Parathyroid adenoma (tissue), 2 donors: ENCODE data around the gene PIP5K1C.
A peak's percentile ranks its signal among the peaks of the same experiment; 100 is the strongest.
"Not testable (repeated sequence)": the region's sequence is repeated elsewhere in the genome, so short reads cannot be mapped to it uniquely, and the experiment has no call there.

Experiments
- H2AFZ ChIP-seq: fragments of 300-600 bp; sonication (generic); one replicate; pipeline ENCODE4 v1.7.0; 2017; ENCODE audit warnings: antibody characterized with exemption, mild to moderate bottlenecking
- H3K27ac ChIP-seq: fragments of 300-600 bp; sonication (generic); one replicate; pipeline ENCODE4 v1.7.0; 2017
- H3K27me3 ChIP-seq: fragments of 300-600 bp; sonication (generic); one replicate; pipeline ENCODE4 v1.7.0; 2017; ENCODE audit warnings: low read length; ENCODE audit not compliant: control insufficient read depth, insufficient read depth
- H3K36me3 ChIP-seq: fragments of 300-600 bp; sonication (generic); one replicate; pipeline ENCODE4 v1.7.0; 2017; ENCODE audit warnings: low read length; ENCODE audit not compliant: control insufficient read depth, insufficient read depth
- H3K4me1 ChIP-seq: fragments of 300-600 bp; sonication (generic); one replicate; pipeline ENCODE4 v1.7.0; 2017; ENCODE audit warnings: control low read depth
- H3K4me2 ChIP-seq: fragments of 300-600 bp; sonication (generic); one replicate; pipeline ENCODE4 v1.7.0; 2017; ENCODE audit warnings: low read length
- H3K4me3 ChIP-seq: fragments of 300-600 bp; sonication (generic); one replicate; pipeline ENCODE4 v1.7.0; 2017; ENCODE audit warnings: low read depth, low read length
- H3K79me2 ChIP-seq: fragments of 300-600 bp; sonication (generic); one replicate; pipeline ENCODE4 v1.7.0; 2017; ENCODE audit warnings: control low read depth
- H3K9ac ChIP-seq: fragments of 300-600 bp; sonication (generic); one replicate; pipeline ENCODE4 v1.7.0; 2017; ENCODE audit warnings: mild to moderate bottlenecking
- H3K9me3 ChIP-seq: fragments of 300-600 bp; sonication (generic); one replicate; pipeline ENCODE4 v1.7.0; 2017; ENCODE audit warnings: low read length; ENCODE audit not compliant: control insufficient read depth
- CTCF ChIP-seq: fragments of 300-600 bp; sonication (generic); IDR thresholded peaks from one replicate; pipeline ENCODE4 v1.7.0; 2017; ENCODE audit warnings: antibody characterized with exemption, mild to moderate bottlenecking
- donor health status: primary hyperparathyroidism.

The PIP5K1C gene

GRCh38 chr19:3667766-3668165 is 32.5 kb downstream of the PIP5K1C start:
- H3K79me2 ChIP-seq, result peaks cover 12% of the 10 kb centered on the region
- H3K4me3 ChIP-seq, result no peak overlapping the region
- no peaks in the 10 kb centered on the region for H3K27me3 ChIP-seq
- peaks cover 3% of the 10 kb centered on the region for H3K4me1 ChIP-seq
- no peak overlapping the region for H3K27ac ChIP-seq
- H3K36me3 ChIP-seq, result no peaks in the 10 kb centered on the region
- no peak for TF ChIP-seq CTCF
- no peak overlapping the region for H3K9ac ChIP-seq
- no peak overlapping the region for H2AFZ ChIP-seq
- no peak overlapping the region for H3K4me2 ChIP-seq
- no peaks in the 10 kb centered on the region for H3K9me3 ChIP-seq

- no peak for TF ChIP-seq CTCF
- H3K9me3 ChIP-seq, result no peaks in the 10 kb centered on the region
- peaks cover 3% of the 10 kb centered on the region for H3K4me1 ChIP-seq
- no peak overlapping the region for H3K27ac ChIP-seq
- peaks cover 12% of the 10 kb centered on the region for H3K79me2 ChIP-seq
- H3K9ac ChIP-seq, result no peak overlapping the region
- no peak overlapping the region for H3K4me3 ChIP-seq
- no peaks in the 10 kb centered on the region for H3K36me3 ChIP-seq
- H2AFZ ChIP-seq, result no peak overlapping the region
- H3K27me3 ChIP-seq, result no peaks in the 10 kb centered on the region
- H3K4me2 ChIP-seq, result no peak overlapping the region
Measured at GRCh38 chr19:3667037-3667638, 33.1 kb downstream of the PIP5K1C start.

- not testable (repeated sequence) for H3K9me3 ChIP-seq, H3K4me1 ChIP-seq, H3K4me2 ChIP-seq, H2AFZ ChIP-seq, H3K27me3 ChIP-seq, H3K27ac ChIP-seq, H3K4me3 ChIP-seq, H3K36me3 ChIP-seq, H3K9ac ChIP-seq
- peaks cover 13% of the 10 kb centered on the region for H3K79me2 ChIP-seq
Measured at GRCh38 chr19:3666545-3666856, 33.8 kb downstream of the PIP5K1C start.

GRCh38 chr19:3665681-3666544 is 34.4 kb downstream of the PIP5K1C start:
- H3K27me3 ChIP-seq, result no peaks in the 10 kb centered on the region
- H3K27ac ChIP-seq, result no peak overlapping the region
- no peak overlapping the region for H2AFZ ChIP-seq
- no peak overlapping the region for H3K9ac ChIP-seq
- H3K79me2 ChIP-seq, result peaks cover 13% of the 10 kb centered on the region
- H3K4me3 ChIP-seq, result no peak overlapping the region
- H3K4me2 ChIP-seq, result no peak overlapping the region
- H3K9me3 ChIP-seq, result no peaks in the 10 kb centered on the region
- no peaks in the 10 kb centered on the region for H3K36me3 ChIP-seq
- TF ChIP-seq CTCF, result peak; percentile 95
- H3K4me1 ChIP-seq, result peaks cover 3% of the 10 kb centered on the region

GRCh38 chr19:3664879-3665642 is 35.2 kb downstream of the PIP5K1C start:
- Histone ChIP-seq H3K27ac (no peak overlapping the region), H3K9ac (no peak overlapping the region), H2AFZ (no peak overlapping the region), H3K4me1 (peaks cover 3% of the 10 kb centered on the region), H3K79me2 (peaks cover 13% of the 10 kb centered on the region), H3K27me3 (no peaks in the 10 kb centered on the region), H3K9me3 (no peaks in the 10 kb centered on the region), H3K4me3 (no peak overlapping the region), H3K4me2 (no peak overlapping the region), H3K36me3 (no peaks in the 10 kb centered on the region)
- no peak for TF ChIP-seq CTCF
